HG03095 (cell line): ENCODE measurements around the gene WARS2.
A peak's percentile ranks its signal among the peaks of the same experiment; 100 is the strongest.

Source experiments
- ATAC-seq: cut with Tn5 transposase; IDR thresholded peaks from one replicate; pipeline ENCODE4 v1.9.1; 2021; ENCODE audit warnings: moderate library complexity; ENCODE audit not compliant: unreplicated experiment

The WARS2 gene

GRCh38 chr1:119034359-119034758 is 106.1 kb downstream of the WARS2 start:
- ATAC-seq: no peak

- no peak for ATAC-seq
These were observed 107.5 kb downstream of the WARS2 start for GRCh38 chr1:119032986-119033385.

- ATAC-seq: no peak
These were observed 112.7 kb downstream of the WARS2 start for GRCh38 chr1:119027759-119028158.

- no peak for ATAC-seq
These were observed 113.5 kb downstream of the WARS2 start for GRCh38 chr1:119026956-119027355.

- no peak for ATAC-seq
These were observed 124.9 kb downstream of the WARS2 start for GRCh38 chr1:119015547-119015946.

- ATAC-seq: no peak
These were observed 128.1 kb downstream of the WARS2 start for GRCh38 chr1:119012383-119012782.

GRCh38 chr1:119011706-119012105 is 128.7 kb downstream of the WARS2 start:
- no peak for ATAC-seq

GRCh38 chr1:119011116-119011515 is 129.3 kb downstream of the WARS2 start:
- no peak for ATAC-seq

GRCh38 chr1:119010201-119010600 is 130.3 kb downstream of the WARS2 start:
- no peak for ATAC-seq

GRCh38 chr1:119009312-119009655 is 131.2 kb downstream of the WARS2 start:
- ATAC-seq: no peak

GRCh38 chr1:119008483-119009311 is 131.8 kb downstream of the WARS2 start:
- peak; percentile 64 for ATAC-seq

- peak; percentile 14 for ATAC-seq
These were observed 132.6 kb downstream of the WARS2 start for GRCh38 chr1:119007670-119008482.

GRCh38 chr1:119007339-119007669 is 133.1 kb downstream of the WARS2 start:
- ATAC-seq: no peak

- ATAC-seq: no peak
These were observed 133.8 kb downstream of the WARS2 start for GRCh38 chr1:119006406-119007279.

GRCh38 chr1:119005724-119006405 is 134.6 kb downstream of the WARS2 start:
- ATAC-seq: no peak

GRCh38 chr1:119004781-119005180 is 135.7 kb downstream of the WARS2 start:
- ATAC-seq: no peak

- ATAC-seq: no peak
These were observed 136.3 kb downstream of the WARS2 start for GRCh38 chr1:119004129-119004527.

GRCh38 chr1:119003413-119004128 is 136.9 kb downstream of the WARS2 start:
- no peak for ATAC-seq

- no peak for ATAC-seq
These were observed 138.3 kb downstream of the WARS2 start for GRCh38 chr1:119002028-119002686.
